Testis (tissue), 3 donors: Measurements from ENCODE around the gene NCAPD3. TPM values are rescaled to one million over a fixed set of nuclear protein-coding genes. Genes with fewer than 3 reads are reported as not detected.
"Not testable (repeated sequence)": the region's sequence is repeated elsewhere in the genome, so short reads cannot be mapped to it uniquely, and the experiment has no call there.

Experiments
- DNase-seq: peaks from one replicate; pipeline ENCODE4 v3.0.0-alpha.2; 2019
- H3K27ac ChIP-seq, 2 donors: fragments of 200-600 bp; sonication (generic); one replicate each; pipeline ENCODE4 v1.5.1; 2019
- H3K27me3 ChIP-seq: fragments of 200-600 bp; sonication (generic); one replicate; pipeline ENCODE4 v1.5.1; 2019
- H3K36me3 ChIP-seq: fragments of 200-600 bp; sonication (generic); one replicate; pipeline ENCODE4 v1.5.1; 2017; ENCODE audit warnings: low read depth; ENCODE audit errors: missing control alignments
- H3K4me1 ChIP-seq: fragments of 200-600 bp; sonication (generic); one replicate; pipeline ENCODE4 v1.5.1; 2019
- H3K4me3 ChIP-seq, 2 donors: fragments of 200-600 bp; sonication (generic); one replicate each; pipeline ENCODE4 v1.5.1; 2017 to 2019
- H3K9me3 ChIP-seq: fragments of 200-600 bp; sonication (generic); one replicate; pipeline ENCODE4 v1.5.1; 2017
- CTCF ChIP-seq, 3 experiments: fragments of 450-650 bp in 2 of 3; fragments of 200-600 bp in 1 of 3; sonication (generic) in 1 of 3; IDR thresholded peaks; one replicate each; pipeline ENCODE4 v1.5.1; 2016 to 2019; ENCODE audit warnings: antibody characterized with exemption in 3 of 3, mild to moderate bottlenecking in 2 of 3, moderate library complexity in 1 of 3
- POLR2A ChIP-seq: fragments of 450-650 bp; IDR thresholded peaks from one replicate; pipeline ENCODE4 v1.6.1; 2017; ENCODE audit warnings: antibody characterized with exemption, mild to moderate bottlenecking, moderate library complexity
- WGBS, 2 donors: methylation state at CpG; one replicate each; pipeline ENCODE4 v1.1.5; 2018; 5-methylcytosine and 5-hydroxymethylcytosine counted together
- intact Hi-C: fragments of 100-400 bp; cut with DNase I; formaldehyde crosslinking; loops from one replicate; pipeline ENCODE4 v1.15.1; 2023; ENCODE audit warnings: low total_unique reads
- polyA plus RNA-seq: library from polyadenylated mRNA; stranded (reverse); fragments of 350-450 nt; fragmentation: Illumina TruSeq; extraction: RNeasy Lipid Tissue Mini Kit (QIAGEN cat#74804); gene quantifications from one replicate; pipeline ENCODE4 v1.2.3, GENCODE V29; 2014; ENCODE audit warnings: low read depth, low replicate concordance; ENCODE audit not compliant: insufficient read depth
- total RNA-seq, 2 donors: library from RNA; depleted of rRNA; stranded (reverse); fragments of >200 nt; gene quantifications; one replicate each; pipeline ENCODE4 v1.2.3, GENCODE V29; 2016

The NCAPD3 gene
- total and polyA plus RNA-seq, 3 donors from 2014 or later: 30.8 to 82.9 (median 69.3) TPM

GRCh38 chr11:134120921-134121526, 102.7 kb downstream of the NCAPD3 start:
- intact Hi-C loops: no loop called here
- TF ChIP-seq POLR2A: no peak
- no peak for TF ChIP-seq CTCF (IDR thresholded peaks at IDR 0.05)
- H3K36me3 ChIP-seq: no peaks in the 10 kb centered on the region
- H3K4me3 ChIP-seq: no peak overlapping the region
- no peaks in the 10 kb centered on the region for H3K9me3 ChIP-seq
- 37 to 51% methylated on average over 9 of the region's 9 CpGs for WGBS, 2 donors
- H3K4me1 ChIP-seq: peaks cover 18% of the 10 kb centered on the region
- no peaks in the 10 kb centered on the region for H3K27me3 ChIP-seq
- DNase-seq: peak; percentile 37
- H3K27ac ChIP-seq: peak overlapping the region; percentile 81 to 91

- peaks cover 14% of the 10 kb centered on the region for H3K4me1 ChIP-seq
- TF ChIP-seq CTCF (IDR thresholded peaks at IDR 0.05): no peak
- no peak for TF ChIP-seq POLR2A
- no peak overlapping the region for H3K4me3 ChIP-seq
- peak overlapping the region; percentile 81 to 91 for H3K27ac ChIP-seq
- no peaks in the 10 kb centered on the region for H3K27me3 ChIP-seq
- DNase-seq: peak; percentile 75
- WGBS, 2 donors: 26 to 44% methylated on average over 13 of the region's 13 CpGs
- intact Hi-C loops: no loop called here
- no peaks in the 10 kb centered on the region for H3K36me3 ChIP-seq
- no peaks in the 10 kb centered on the region for H3K9me3 ChIP-seq
Measured at GRCh38 chr11:134120143-134120850, 103.5 kb downstream of the NCAPD3 start.

- peaks cover 13% of the 10 kb centered on the region for H3K4me1 ChIP-seq
- no peak for TF ChIP-seq POLR2A
- TF ChIP-seq CTCF (IDR thresholded peaks at IDR 0.05): no peak
- intact Hi-C loops: no loop called here
- 80 to 85% methylated on average over 3 of the region's 3 CpGs for WGBS, 2 donors
- H3K36me3 ChIP-seq: no peaks in the 10 kb centered on the region
- no peaks in the 10 kb centered on the region for H3K9me3 ChIP-seq
- H3K4me3 ChIP-seq: no peak overlapping the region
- no peaks in the 10 kb centered on the region for H3K27me3 ChIP-seq
- H3K27ac ChIP-seq: peak overlapping the region in 1 of 2 donors; percentile 91
- no peak for DNase-seq
Measured at GRCh38 chr11:134119094-134119493, 104.7 kb downstream of the NCAPD3 start.

GRCh38 chr11:134118006-134118405, 105.8 kb downstream of the NCAPD3 start:
- Histone ChIP-seq H3K27ac (no peak overlapping the region), H3K36me3 (no peaks in the 10 kb centered on the region), H3K27me3 (no peaks in the 10 kb centered on the region), H3K4me1 (peaks cover 13% of the 10 kb centered on the region), H3K4me3 (no peak overlapping the region), H3K9me3 (no peaks in the 10 kb centered on the region)
- TF ChIP-seq POLR2A (no peak), CTCF (IDR thresholded peaks at IDR 0.05) (no peak)
- DNase-seq: no peak
- intact Hi-C loops: no loop called here

GRCh38 chr11:134116210-134116609, 107.6 kb downstream of the NCAPD3 start:
- no peak overlapping the region for H3K4me3 ChIP-seq
- WGBS, 2 donors: 59 to 76% methylated on average over 1 of the region's 1 CpG
- intact Hi-C loops: no loop called here
- no peaks in the 10 kb centered on the region for H3K4me1 ChIP-seq
- DNase-seq: no peak
- TF ChIP-seq POLR2A: no peak
- TF ChIP-seq CTCF (IDR thresholded peaks at IDR 0.05): no peak
- H3K27ac ChIP-seq: no peak overlapping the region
- H3K27me3 ChIP-seq: no peaks in the 10 kb centered on the region
- no peaks in the 10 kb centered on the region for H3K9me3 ChIP-seq
- no peaks in the 10 kb centered on the region for H3K36me3 ChIP-seq

GRCh38 chr11:134113787-134114186, 110.0 kb downstream of the NCAPD3 start:
- H3K27ac ChIP-seq, H3K4me1 ChIP-seq, H3K36me3 ChIP-seq, DNase-seq, H3K4me3 ChIP-seq, H3K9me3 ChIP-seq, intact Hi-C loops, H3K27me3 ChIP-seq: not testable (repeated sequence)
- WGBS, 2 donors: 78 to 100% methylated on average over 1 of the region's 1 CpG
